GM18867 (cell line): ENCODE measurements around the gene CREM.

Experiments
- ATAC-seq: cut with Tn5 transposase; IDR thresholded peaks from one replicate; pipeline ENCODE4 v1.9.1; 2021; ENCODE audit warnings: mild to moderate bottlenecking, moderate library complexity; ENCODE audit not compliant: unreplicated experiment

CREM gene

GRCh38 chr10:35217455-35217854 is 90.8 kb downstream of the CREM start:
- no peak for ATAC-seq

- ATAC-seq = peak; percentile 59
Observed at GRCh38 chr10:35218339-35218955, 91.8 kb downstream of the CREM start.

- ATAC-seq = no peak
Observed at GRCh38 chr10:35219292-35219691, 92.6 kb downstream of the CREM start.

DNA sequence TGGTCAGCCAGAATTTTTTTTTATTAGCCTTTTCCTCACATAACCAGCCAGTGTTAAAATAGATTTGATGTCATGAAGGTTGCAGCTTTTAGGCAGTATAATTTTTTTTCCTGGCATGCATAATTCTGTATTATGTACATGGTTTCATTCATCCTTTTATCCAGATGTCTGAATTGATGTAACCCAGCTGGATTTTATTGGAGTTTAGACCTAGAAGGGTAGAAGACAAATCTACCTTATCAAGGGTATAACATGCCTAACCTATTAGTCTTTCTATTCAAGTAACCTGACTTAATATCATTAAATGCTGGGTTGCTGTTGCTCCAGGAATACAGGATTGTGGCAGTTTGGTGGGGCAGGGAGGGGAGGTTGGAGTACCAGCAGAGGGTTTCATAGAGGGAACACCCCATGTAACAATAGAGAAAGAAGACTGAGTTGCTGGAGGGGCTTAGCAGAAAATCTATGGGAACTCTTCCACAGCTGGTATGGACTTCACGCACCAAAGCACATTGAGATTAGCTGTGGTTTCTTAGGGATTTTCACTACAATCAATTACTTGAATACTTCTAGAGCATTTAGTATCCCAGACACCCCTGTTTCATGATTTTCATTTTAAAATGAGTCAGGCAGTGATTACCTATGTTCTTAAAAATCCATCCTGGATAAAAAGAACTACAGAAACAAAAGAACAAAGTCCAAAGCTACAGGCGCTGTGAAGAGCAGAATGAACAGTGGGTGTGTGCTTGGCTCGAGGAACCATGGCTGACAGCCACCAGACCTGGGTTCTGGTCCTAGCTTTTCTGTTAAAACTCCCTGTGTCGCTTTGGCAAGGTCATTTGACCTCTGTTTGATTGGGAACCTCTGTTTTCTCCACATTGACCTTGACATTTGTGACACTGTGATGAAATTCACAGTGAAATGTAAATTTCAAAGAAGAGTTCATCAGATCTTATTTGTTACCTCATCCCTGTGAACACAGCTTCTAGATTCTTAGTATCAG is 93.5 kb downstream of the CREM start:
- no peak for ATAC-seq

DNA sequence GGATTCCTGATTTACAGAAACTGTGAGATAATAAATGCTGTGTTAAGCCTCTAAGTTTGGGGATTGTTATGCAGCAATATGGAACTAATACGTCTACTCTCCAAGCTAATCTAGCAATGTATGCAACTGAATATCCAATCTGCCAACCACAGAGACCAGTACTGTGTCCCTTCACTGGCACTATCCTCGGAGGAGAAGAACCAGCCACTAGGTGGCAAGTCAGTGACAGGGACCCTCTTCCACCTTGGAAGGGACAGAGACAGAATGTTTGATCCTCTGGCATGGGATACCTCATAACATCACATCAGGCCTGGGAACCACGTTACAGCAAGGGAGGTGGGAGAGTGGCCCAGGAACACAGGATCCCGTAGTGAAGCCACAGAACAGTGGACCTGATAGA is 96.4 kb downstream of the CREM start:
- no peak for ATAC-seq

DNA sequence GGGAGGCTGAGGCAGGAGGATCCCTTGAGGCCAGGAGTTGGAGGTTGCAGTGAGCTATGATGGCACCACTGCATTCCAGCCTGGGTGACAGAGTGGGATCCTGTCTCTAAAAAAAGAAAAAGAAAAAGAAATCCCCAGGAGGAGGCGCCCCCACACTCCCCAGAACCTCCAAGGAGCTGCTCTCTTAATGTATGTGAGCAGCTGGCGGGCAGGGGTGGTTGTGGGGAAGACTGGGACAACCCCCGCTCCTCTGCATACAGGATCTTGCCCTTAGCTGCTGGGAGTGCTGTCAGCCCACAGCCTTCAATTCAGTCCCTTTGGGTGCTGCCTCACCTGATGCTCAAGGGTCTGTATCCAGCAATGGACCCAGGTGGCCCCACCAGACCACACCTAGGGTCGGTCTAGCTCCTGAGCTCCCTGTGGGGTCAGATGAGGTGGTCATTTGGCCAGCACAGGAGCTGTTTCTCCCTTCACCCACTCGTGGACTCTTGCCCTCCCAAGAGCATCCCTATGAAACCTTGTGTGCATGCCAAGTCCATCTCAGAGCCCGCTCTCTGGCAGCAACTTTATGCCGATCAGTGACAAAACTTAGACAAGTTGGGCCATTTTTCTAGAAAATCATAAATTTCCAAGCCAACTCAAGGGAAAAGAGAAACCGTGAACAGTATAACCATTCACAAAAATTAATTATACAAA is 97.5 kb downstream of the CREM start:
- ATAC-seq = no peak

GRCh38 chr10:35225204-35225603 is 98.6 kb downstream of the CREM start:
- ATAC-seq = no peak

- no peak for ATAC-seq
Observed at GRCh38 chr10:35226507-35226906, 99.9 kb downstream of the CREM start.

GRCh38 chr10:35228058-35228457 is 101.4 kb downstream of the CREM start:
- no peak for ATAC-seq

DNA sequence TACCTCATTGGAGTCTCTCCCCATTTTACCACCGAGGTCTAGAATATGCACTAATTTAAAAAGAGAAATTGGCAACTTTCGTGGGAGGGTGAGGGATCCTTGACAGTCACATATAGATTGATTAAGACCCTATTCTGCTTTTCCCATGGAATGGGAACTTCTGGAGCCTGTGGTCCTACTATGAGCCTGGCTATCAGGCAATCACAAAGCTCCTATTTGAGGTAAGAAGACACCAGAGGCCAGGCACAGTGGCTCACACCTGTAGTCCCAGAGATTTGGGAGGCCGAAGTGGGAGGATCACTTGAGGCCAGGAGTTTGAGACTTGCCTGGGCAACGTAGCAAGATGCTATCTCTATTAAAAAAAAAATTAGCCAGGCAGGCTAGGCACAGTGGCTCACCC is 105.0 kb downstream of the CREM start:
- ATAC-seq = no peak

DNA sequence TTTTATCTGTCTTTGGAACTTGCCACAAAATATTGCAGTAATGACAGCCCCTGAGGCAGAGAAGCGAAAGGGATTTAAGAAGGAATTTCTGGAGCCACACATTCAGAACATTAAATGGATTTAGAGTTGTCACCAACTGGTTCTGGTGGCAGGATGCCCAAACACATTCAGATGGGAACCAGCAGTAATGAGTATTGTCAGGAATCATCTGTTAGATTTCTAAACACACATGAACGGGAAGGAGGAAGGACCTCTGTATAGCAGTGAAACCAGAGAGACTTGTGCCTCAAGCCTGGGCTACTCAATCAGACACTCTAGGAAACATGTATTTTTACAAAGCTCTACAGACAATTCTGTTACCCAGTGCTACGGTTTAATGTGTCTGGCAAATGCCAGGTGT is 105.9 kb downstream of the CREM start:
- ATAC-seq = no peak

DNA sequence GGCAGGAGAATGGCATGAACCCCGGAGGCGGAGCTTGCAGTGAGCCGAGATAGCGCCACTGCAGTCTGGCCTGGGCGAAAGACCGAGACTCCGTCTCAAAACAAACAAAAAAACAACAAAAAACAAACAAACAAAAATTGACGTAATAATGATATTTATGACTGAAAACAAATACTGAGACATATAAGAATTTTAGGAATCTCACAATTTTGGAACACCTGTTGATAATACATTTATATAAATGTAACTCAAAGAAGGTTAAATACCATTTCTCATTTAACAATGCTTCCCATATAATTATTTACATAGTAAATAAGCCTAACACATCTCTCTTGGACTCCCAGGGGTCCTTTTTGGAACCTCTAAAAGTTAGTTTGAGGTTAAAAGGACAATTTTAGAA is 107.4 kb downstream of the CREM start:
- ATAC-seq = no peak

- ATAC-seq = no peak
Observed at GRCh38 chr10:35236739-35237138, 110.1 kb downstream of the CREM start.

GRCh38 chr10:35237766-35238512 is 111.3 kb downstream of the CREM start:
- no peak for ATAC-seq

DNA sequence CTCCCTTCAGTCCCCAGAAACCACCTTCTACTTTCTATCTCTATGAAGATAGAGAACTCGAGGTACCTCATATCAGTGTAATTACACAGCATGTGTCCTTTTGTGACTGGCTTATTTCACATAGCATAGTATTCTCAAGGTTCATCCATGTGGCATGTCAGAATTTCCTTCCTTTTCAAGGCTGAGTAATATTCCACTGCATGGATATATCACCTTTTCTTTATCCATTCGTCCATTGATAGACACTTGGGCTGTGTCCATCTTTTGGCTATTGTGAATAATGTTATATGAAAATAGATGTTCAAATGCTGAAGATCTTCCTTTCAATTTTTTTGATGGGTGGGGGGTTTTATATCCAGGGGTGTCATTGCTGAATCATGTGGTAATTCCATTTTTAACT is 117.9 kb downstream of the CREM start:
- no peak for ATAC-seq

GRCh38 chr10:35246770-35247343 is 120.2 kb downstream of the CREM start:
- no peak for ATAC-seq

- no peak for ATAC-seq
Observed at GRCh38 chr10:35251373-35252100, 124.9 kb downstream of the CREM start.

- no peak for ATAC-seq
Observed at GRCh38 chr10:35257057-35257983, 130.7 kb downstream of the CREM start.
